GM12878 (cell line): ENCODE results near the gene RRP12. TPM values are rescaled to one million over a fixed set of nuclear protein-coding genes. Genes with fewer than 3 reads are reported as not detected.

Experiments used
- ATAC-seq: fragments of 200-7000 bp; cut with Tn5 transposase; 3 replicates; pipeline ENCODE4 v1.9.1; 2020; ENCODE audit warnings: mild to moderate bottlenecking, moderate library complexity
- BruUV-seq: library from RNA; stranded (reverse); fragments of 400-500 nt; replicated peaks from 2 replicates; lab custom pipeline; 2021; lab: Mats Ljungman, UMichigan
- CTCF ChIA-PET: fragments of 300-600 bp; sonication (Branson Sonifier 250); formaldehyde crosslinking; extraction: SDS; loops from one replicate; lab custom pipeline; 2021; ENCODE audit warnings: inconsistent platforms; lab: Yijun Ruan, JAX
- POLR2A ChIA-PET: fragments of 350-600 bp; formaldehyde crosslinking; extraction: SDS; loops from one replicate; lab custom pipeline; 2021; ENCODE audit warnings: inconsistent platforms; lab: Charles Lee
- RAD21 ChIA-PET: fragments of 300-600 bp; sonication (Branson Sonifier 250); formaldehyde crosslinking; loops from one replicate; lab custom pipeline; 2023; ENCODE audit warnings: antibody characterized with exemption; ENCODE audit not compliant: unreplicated experiment; lab: Charles Lee
- SMC1A ChIA-PET: fragments of 300-600 bp; sonication (Branson Sonifier 250); formaldehyde crosslinking; loops from one replicate; lab custom pipeline; 2023; ENCODE audit not compliant: unreplicated experiment, uncharacterized antibody; lab: Charles Lee
- DNase-seq: peaks from one replicate; pipeline ENCODE4 v3.0.0-alpha.2; 2011; ENCODE audit warnings: low read depth, low spot score
- FAIRE-seq: peaks from 3 replicates; lab custom pipeline; 2011; peaks lifted over from hg19 to GRCh38; lab: Jason Lieb, UNC
- H2AFZ ChIP-seq: 2 replicates; pipeline ENCODE4 v1.6.0; 2011; ENCODE audit warnings: low read depth, low read length, control low read depth; ENCODE audit not compliant: control insufficient read depth
- H3K27ac ChIP-seq: 2 replicates; pipeline ENCODE4 v1.5.1; 2011; ENCODE audit warnings: control low read depth; ENCODE audit not compliant: control insufficient read depth, insufficient read depth
- H3K27me3 ChIP-seq, 2 experiments: replicated peaks in 1 of 2; 2 replicates each; pipeline versions ENCODE4 v1.6.0 to v1.6.1; 2011; ENCODE audit warnings: low read length in 1 of 2; ENCODE audit not compliant: control insufficient read depth in 2 of 2, insufficient read depth in 2 of 2
- H3K36me3 ChIP-seq, 2 experiments: 2 replicates each; pipeline ENCODE4 v1.5.1; 2011; ENCODE audit warnings: low read length in 1 of 2; ENCODE audit not compliant: control insufficient read depth in 2 of 2, insufficient read depth in 2 of 2
- H3K4me1 ChIP-seq: 2 replicates; pipeline ENCODE4 v1.6.1; 2011; ENCODE audit warnings: mild to moderate bottlenecking, low read length, moderate library complexity, mixed read lengths; ENCODE audit not compliant: control insufficient read depth, insufficient read depth
- H3K4me2 ChIP-seq: 2 replicates; pipeline ENCODE4 v1.6.0; 2011; ENCODE audit warnings: control low read depth; ENCODE audit not compliant: control insufficient read depth, insufficient read depth
- H3K4me3 ChIP-seq: fragments of 200-600 bp; sonication (generic); 2 replicates; pipeline ENCODE4 v1.5.1; 2016
- H3K79me2 ChIP-seq: 2 replicates; pipeline ENCODE4 v1.6.0; 2011; ENCODE audit warnings: low read length; ENCODE audit not compliant: control insufficient read depth, insufficient read depth
- H3K9ac ChIP-seq: 2 replicates; pipeline ENCODE4 v1.8.0; 2011; ENCODE audit warnings: low read length, control low read depth, mixed read lengths; ENCODE audit not compliant: control insufficient read depth, insufficient read depth
- H3K9me3 ChIP-seq: replicated peaks from 3 replicates; pipeline ENCODE4 v1.5.1; 2011; ENCODE audit warnings: mild to moderate bottlenecking, low read length; ENCODE audit not compliant: control insufficient read depth, insufficient read depth
- H4K20me1 ChIP-seq: 2 replicates; pipeline ENCODE4 v1.6.0; 2011; ENCODE audit not compliant: control insufficient read depth, insufficient read depth
- BCL11A ChIP-seq: IDR thresholded peaks from 2 replicates; pipeline ENCODE4 v1.6.1; 2011; ENCODE audit warnings: low read depth, low read length
- ESRRA ChIP-seq: IDR thresholded peaks from 2 replicates; pipeline ENCODE4 v1.6.1; 2012; ENCODE audit warnings: mild to moderate bottlenecking, low read length, improper control_type of control experiment
- MEF2B ChIP-seq: fragments of 450-650 bp; IDR thresholded peaks from 2 replicates; pipeline ENCODE4 v1.6.1; 2018; ENCODE audit warnings: mild to moderate bottlenecking, moderate library complexity; ENCODE audit not compliant: partially characterized antibody, poor library complexity, severe bottlenecking
- NR2C1 ChIP-seq: fragments of 450-650 bp; IDR thresholded peaks from 2 replicates; pipeline ENCODE4 v1.6.1; 2017; ENCODE audit warnings: antibody characterized with exemption, mild to moderate bottlenecking, moderate library complexity
- SIN3A ChIP-seq: IDR thresholded peaks from 2 replicates; pipeline ENCODE4 v1.6.1; 2012; ENCODE audit warnings: low read depth, low read length, improper control_type of control experiment
- SMAD1 ChIP-seq: fragments of 450-650 bp; IDR thresholded peaks from 2 replicates; pipeline ENCODE4 v1.6.1; 2018; ENCODE audit warnings: mild to moderate bottlenecking, low read depth; ENCODE audit not compliant: partially characterized antibody
- SPI1 ChIP-seq: IDR thresholded peaks from 2 replicates; pipeline ENCODE4 v1.6.1; 2011; ENCODE audit warnings: low read depth, mild to moderate bottlenecking, low read length, moderate library complexity, borderline replicate concordance; ENCODE audit not compliant: insufficient read depth
- WRNIP1 ChIP-seq: IDR thresholded peaks from 2 replicates; pipeline ENCODE4 v1.6.1; 2011; ENCODE audit warnings: low read depth, low read length, improper control_type of control experiment, borderline replicate concordance
- ZBTB33 ChIP-seq: fragments of 450-650 bp; IDR thresholded peaks from 2 replicates; pipeline ENCODE4 v1.6.1; 2017; ENCODE audit warnings: mild to moderate bottlenecking
- ZNF217 ChIP-seq: fragments of 450-650 bp; IDR thresholded peaks from 2 replicates; pipeline ENCODE4 v1.6.1; 2017; ENCODE audit warnings: antibody characterized with exemption, mild to moderate bottlenecking
- ZNF24 ChIP-seq: fragments of 450-650 bp; IDR thresholded peaks from 2 replicates; pipeline ENCODE4 v1.6.1; 2017; ENCODE audit warnings: antibody characterized with exemption, mild to moderate bottlenecking
- WGBS: methylation state at CpG from one replicate; pipeline ENCODE4 v1.1.6; 2016; ENCODE audit warnings: low lambda C conversion rate; ENCODE audit not compliant: insufficient replicate concordance, insufficient coverage; ENCODE audit errors: missing lambda C conversion rate; 5-methylcytosine and 5-hydroxymethylcytosine counted together
- in situ Hi-C: fragments of 300-500 bp; cut with MboI; formaldehyde crosslinking; loops from 9 replicates; pipeline ENCODE4 v1.14.3; 2018; ENCODE audit warnings: mixed read lengths
- intact Hi-C: fragments of 100-400 bp; cut with micrococcal nuclease; formaldehyde crosslinking; loops from one replicate; pipeline ENCODE4 v1.14.2; 2022; ENCODE audit not compliant: unreplicated experiment
- polyA plus RNA-seq, 11 experiments: library from polyadenylated mRNA; depleted of rRNA in 4 of 11; unstranded in 6 of 11; stranded (reverse) in 5 of 11; fragments of >200 nt; fragmentation: Nextera tagmentation in 4 of 11; fragmentation: Illumina TruSeq in 1 of 11; extraction: Ambion mirVana in 4 of 11; extraction: Trizol in 1 of 11; gene quantifications; 1 replicate in 1 of 11; 2 replicates in 10 of 11; pipeline versions ENCODE4 v1.2.1 to v1.2.3, GENCODE V29; 2011 to 2016; ENCODE audit warnings: inconsistent platforms in 2 of 11, missing spikeins in 2 of 11, low read depth in 1 of 11
- total RNA-seq, 4 experiments: library from RNA; depleted of rRNA in 3 of 4; stranded (reverse); fragments of >200 nt in 3 of 4; fragmentation: Illumina TruSeq in 1 of 4; extraction: Trizol in 1 of 4; gene quantifications; 2 replicates each; pipeline versions ENCODE4 v1.2.1 to v1.2.3, GENCODE V29; 2013 to 2021

The RRP12 gene
- total and polyA plus RNA-seq, 10 of the 15 experiments (the other 5 are each of a cell fraction or from before 2014, with no cell fraction given) = 5.3 to 48.7 (median 16.8) TPM

DNA sequence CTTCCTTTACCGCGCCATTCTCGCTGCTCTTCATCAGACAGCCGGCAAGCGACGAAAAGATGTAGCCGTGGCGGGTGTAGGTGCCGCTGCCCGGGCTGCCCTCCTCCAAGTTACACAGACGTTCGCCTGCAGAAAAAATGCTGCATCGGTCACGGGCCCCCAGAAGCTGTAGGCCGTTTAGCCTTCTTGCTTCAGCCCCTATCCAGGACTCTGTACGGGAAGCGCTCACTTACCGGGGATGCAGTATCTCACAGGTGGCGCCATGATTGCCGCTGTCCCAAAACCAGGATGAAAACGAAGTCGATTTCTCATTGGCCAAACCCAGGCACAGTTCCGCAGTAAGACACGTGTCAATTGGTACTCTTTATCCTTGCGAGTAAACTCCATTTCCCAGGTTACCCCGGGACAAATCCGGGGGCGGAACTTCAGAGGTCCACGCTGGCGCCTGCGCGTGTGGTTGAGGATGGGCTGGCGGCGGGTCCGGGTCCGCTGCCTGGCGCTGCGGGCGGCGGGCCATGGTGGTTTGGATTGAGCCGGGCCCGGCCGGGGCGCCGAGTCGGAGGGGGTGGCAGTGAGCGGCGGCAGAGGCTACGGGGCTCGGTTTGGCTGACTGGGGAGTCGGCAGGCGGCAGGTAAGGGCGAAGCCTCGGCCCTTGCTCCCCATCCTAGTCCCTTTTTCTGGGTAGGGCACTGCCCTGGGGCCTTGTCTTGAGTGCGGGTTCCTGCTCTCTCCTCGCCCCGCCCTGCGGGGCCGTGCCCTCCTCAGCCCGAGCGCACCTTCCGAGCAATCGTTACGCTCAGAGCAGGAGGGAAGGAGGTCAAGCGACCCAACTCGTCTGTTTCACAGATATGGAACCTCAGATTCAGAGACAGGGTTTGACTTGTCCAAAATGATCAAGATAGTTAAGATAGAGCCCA is 44.8 kb upstream of the RRP12 start, which contains the start of the genes EXOSC1 and ZDHHC16 (continued):
- TF ChIP-seq ZBTB33 (no peak), ZNF217 (no peak)

DNA sequence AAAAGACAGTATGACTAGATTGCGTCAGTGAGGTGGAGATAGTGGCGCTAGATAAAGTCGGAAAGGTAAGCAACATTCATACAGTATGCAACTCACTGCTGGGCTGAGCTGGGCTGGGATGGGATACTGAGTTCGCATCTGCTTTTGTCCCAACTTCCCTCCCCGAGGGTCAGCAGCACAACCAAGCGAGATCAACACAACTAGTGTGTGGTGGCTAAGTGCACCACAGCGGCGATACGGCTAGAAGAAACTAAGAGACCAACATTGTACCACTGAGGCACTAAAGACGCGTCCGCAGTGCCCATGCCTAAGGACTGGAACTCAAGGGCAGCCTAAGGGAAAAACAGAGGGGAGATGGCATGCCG is 44.2 kb upstream of the RRP12 start:
- POLR2A ChIA-PET = interaction anchor here (0.5 to 1.3 kb wide), 4 partner anchors 14 to 71 kb away, joined by 3 to 6 read pairs (median 3); no protein-coding TSS in a partner anchor
- in situ Hi-C loops = no loop called here
- Histone ChIP-seq H3K79me2 (peaks cover 36% of the 10 kb centered on the region), H3K4me3 (peak overlapping the region; percentile 89), H3K4me2 (peak overlapping the region; percentile 91), H3K4me1 (peaks cover 8% of the 10 kb centered on the region), H3K36me3 (peaks cover 0 to 12% of the 10 kb centered on the region in 2 experiments; a peak in 2 of 4 replicates), H3K27me3 (no peaks in the 10 kb centered on the region)
- RAD21 ChIA-PET = interaction anchor here (0.7 kb wide), 1 partner anchor 44 kb away, joined by 3 read pairs; the partner anchor contains the start of gene RRP12
- peak; percentile 9 for ATAC-seq
- TF ChIP-seq SMAD1 (no peak), NR2C1 (no peak), BCL11A (no peak), SIN3A (no peak), ESRRA (no peak), SPI1 (no peak), ZNF24 (no peak), MEF2B (no peak), WRNIP1 (no peak)
- TF ChIP-seq, all 136 proteins: peak for 0
- H4K20me1 ChIP-seq = no peaks in the 10 kb centered on the region
- H3K9me3 ChIP-seq = no peaks in the 10 kb centered on the region; the same call in 2 of the 3 replicates
- TSS peak; percentile 75 for BruUV-seq
- H2AFZ ChIP-seq = peak overlapping the region; percentile 96
- peak overlapping the region; percentile 81 for H3K9ac ChIP-seq
- peak overlapping the region; percentile 38 for H3K27ac ChIP-seq
- DNase-seq (no peak), FAIRE-seq (no peak)
- SMC1A ChIA-PET = interaction anchor here (1.0 to 3.0 kb wide), 4 partner anchors 14 to 31 kb away, joined by 3 to 12 read pairs (median 6); no protein-coding TSS in a partner anchor
- intact Hi-C loops = loop anchor here (5.0 kb wide), 1 partner anchor 52 kb away; the partner anchor contains the start of genes MMS19 and UBTD1
- CTCF ChIA-PET = interaction anchor here (0.6 to 3.6 kb wide), 7 partner anchors 12 to 127 kb away, joined by 3 to 18 read pairs (median 3); partner anchors contain the start of gene ANKRD2
- 1% methylated on average over 13 of the region's 13 CpGs for WGBS
